ENCODE data around the gene EDDM3A. TPM values are rescaled to one million over a fixed set of nuclear protein-coding genes. Genes with fewer than 3 reads are reported as not detected.

Gene EDDM3A
- total RNA-seq, 1 donor = not detected

DNA sequence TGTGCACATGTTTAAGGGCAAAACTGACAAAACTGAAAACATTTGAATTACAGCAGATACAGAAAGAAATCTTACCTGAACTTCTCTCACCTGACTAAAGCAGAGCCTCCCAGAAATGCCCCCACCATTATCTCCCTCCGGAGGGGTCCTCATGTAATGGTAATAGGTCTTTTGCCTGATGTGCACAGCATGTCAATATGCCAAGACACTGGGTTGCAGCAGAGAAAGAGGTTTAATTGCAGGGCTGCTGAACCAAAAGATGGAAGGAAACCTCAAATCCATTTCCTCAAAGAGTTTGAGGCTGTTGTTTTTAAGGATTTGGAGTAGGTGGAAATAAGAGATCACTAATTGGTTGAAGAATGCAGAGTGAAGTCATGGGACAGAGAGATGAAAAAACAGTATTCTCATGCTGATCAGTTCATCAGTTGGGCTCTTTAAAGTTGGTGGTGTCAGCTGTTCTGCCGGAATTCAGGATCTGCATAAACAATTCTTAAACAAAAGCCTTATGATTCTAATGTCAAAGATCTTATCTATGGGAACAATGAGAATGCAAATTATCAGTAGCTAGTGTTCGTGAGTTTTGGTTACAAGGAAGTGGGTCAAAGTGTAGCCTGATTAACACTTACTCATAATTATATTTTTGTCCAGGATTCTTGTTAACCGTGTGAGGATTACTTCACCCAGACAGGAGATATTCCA lies 38.9 kb upstream of the EDDM3A start:
- no peak for DNase-seq (ENCODE audit: low read depth)
- TF ChIP-seq, protein P1, sequence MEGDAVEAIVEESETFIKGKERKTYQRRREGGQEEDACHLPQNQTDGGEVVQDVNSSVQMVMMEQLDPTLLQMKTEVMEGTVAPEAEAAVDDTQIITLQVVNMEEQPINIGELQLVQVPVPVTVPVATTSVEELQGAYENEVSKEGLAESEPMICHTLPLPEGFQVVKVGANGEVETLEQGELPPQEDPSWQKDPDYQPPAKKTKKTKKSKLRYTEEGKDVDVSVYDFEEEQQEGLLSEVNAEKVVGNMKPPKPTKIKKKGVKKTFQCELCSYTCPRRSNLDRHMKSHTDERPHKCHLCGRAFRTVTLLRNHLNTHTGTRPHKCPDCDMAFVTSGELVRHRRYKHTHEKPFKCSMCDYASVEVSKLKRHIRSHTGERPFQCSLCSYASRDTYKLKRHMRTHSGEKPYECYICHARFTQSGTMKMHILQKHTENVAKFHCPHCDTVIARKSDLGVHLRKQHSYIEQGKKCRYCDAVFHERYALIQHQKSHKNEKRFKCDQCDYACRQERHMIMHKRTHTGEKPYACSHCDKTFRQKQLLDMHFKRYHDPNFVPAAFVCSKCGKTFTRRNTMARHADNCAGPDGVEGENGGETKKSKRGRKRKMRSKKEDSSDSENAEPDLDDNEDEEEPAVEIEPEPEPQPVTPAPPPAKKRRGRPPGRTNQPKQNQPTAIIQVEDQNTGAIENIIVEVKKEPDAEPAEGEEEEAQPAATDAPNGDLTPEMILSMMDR (IDR thresholded peaks at IDR 0.05; ENCODE audit: insufficient read depth, low read depth, low read length) = no peak
- H3K4me3 ChIP-seq (ENCODE audit: low read depth, low read length) = no peak overlapping the region

DNA sequence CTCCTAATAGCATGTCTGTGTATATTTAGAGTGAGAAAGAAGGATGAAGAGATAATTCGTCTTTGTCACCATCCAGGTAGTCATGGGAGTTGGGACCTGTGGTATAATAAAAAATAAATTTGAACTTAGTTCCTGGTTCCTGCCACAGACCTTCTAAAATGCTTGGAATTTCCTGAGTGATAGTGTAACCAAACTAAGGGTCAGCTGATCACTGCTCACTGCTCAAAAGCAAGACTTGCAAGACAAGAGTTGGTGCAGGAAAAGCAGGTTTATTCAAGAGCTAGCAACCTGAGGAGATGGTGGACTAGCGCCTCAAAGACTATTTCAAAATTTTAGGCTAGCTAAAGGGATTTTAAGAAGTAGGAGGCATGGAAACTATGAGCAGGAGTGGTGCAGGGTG lies 38.1 kb upstream of the EDDM3A start:
- DNase-seq (ENCODE audit: low read depth) = peak; percentile 1
- H3K4me3 ChIP-seq (ENCODE audit: low read depth, low read length) = no peak overlapping the region
- TF ChIP-seq, protein P1 (IDR thresholded peaks at IDR 0.05; ENCODE audit: insufficient read depth, low read depth, low read length) = no peak

DNA sequence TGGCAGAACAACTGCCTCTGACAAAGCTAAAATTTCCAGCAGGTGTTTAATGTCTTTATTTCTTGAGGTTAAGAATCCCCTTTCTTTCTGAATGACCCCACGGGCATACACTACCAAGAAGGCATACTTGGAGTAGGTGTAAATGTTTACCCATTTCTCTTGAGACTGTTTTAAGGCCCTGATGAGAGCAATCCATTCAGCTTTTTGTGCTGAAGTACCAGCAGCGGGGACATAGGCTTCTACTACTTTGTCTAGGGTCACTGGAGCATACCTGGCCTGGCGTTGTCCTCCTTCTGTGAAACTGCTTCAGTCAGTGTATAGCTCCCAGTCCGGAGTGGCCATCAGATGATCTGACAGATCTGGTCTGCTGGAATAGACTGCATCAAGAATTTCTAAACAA lies 34.4 kb upstream of the EDDM3A start:
- no peak for DNase-seq (ENCODE audit: low read depth)
- H3K4me3 ChIP-seq (ENCODE audit: low read depth, low read length) = no peak overlapping the region
- TF ChIP-seq, protein P1 (IDR thresholded peaks at IDR 0.05; ENCODE audit: insufficient read depth, low read depth, low read length) = no peak

DNA sequence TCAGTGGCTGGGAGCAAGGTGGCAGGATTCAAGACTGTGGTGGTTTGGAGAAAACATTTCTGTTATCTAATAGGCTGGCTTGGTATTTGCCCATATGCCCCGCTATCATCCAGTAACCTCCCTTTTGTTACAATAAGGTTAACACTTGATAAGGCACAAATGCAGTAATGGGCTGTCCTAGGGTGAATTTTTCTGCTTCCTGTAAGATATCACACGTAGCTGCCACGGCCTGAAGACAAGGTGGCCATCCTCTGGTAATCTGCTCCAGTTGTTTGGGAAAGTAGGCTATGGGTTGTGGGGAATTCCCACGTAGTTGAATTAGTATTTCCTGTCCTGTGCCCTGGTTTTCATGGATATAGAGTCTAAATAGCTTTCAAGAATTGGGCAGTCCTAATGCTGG lies 34.0 kb upstream of the EDDM3A start:
- TF ChIP-seq, protein P1 (IDR thresholded peaks at IDR 0.05; ENCODE audit: insufficient read depth, low read depth, low read length) = no peak
- DNase-seq (ENCODE audit: low read depth) = no peak
- H3K4me3 ChIP-seq (ENCODE audit: low read depth, low read length) = no peak overlapping the region

DNA sequence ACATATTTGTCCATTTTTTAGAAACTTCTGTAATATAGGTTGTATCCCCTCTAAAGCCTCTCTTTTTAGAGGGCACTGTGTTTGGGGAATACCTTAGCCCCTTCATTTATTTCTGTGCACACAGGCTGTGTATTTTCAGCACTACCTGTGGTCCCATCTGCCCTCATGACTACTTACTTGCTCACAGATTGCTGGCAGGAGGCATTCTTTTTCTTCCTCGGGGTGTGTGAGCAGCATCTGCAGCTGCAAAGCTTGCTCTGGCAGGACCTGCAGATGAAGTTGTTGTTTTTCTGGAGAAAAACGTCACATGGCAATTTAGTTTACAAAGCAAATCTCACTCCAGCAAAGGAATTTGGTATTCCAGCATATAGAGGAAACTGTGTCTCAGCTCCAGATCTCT lies 32.8 kb upstream of the EDDM3A start:
- TF ChIP-seq, protein P1 (IDR thresholded peaks at IDR 0.05; ENCODE audit: insufficient read depth, low read depth, low read length) = no peak
- no peak overlapping the region for H3K4me3 ChIP-seq (ENCODE audit: low read depth, low read length)
- DNase-seq (ENCODE audit: low read depth) = no peak

DNA sequence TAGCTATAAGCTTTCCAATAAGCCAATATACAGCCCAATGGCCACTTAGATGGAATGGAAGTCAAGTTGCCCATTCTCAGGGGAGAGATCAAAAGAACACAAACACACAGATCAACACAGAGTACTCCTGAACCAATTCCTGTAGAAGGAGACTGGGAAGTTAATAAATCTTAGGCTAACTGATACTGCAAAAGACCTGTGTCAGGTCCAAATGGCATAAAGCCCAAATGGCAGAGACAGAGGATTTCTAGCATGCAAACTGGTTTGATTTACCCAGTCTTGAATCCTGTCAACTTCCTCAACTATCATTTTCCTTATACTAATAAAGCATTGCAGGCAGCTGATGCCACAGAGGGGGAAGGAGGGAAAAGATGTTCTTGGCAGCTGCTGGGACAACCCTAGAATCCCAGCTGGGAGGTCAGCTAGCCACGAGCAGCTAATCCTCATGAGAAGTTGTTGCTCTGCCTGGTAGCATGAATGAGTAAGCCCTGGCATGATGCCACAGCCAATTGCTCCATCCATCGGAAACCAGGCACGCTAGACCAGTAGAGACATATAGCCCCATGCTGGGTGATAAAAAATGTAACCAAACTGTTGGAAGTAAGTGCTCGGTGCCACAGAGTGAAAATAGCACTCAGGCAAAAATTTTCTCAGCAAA lies 31.0 kb upstream of the EDDM3A start:
- TF ChIP-seq, protein P1 (IDR thresholded peaks at IDR 0.05; ENCODE audit: insufficient read depth, low read depth, low read length) = no peak
- H3K4me3 ChIP-seq (ENCODE audit: low read depth, low read length) = no peak overlapping the region
- no peak for DNase-seq (ENCODE audit: low read depth)
